ENCODE data around the gene NANS. TPM values are rescaled to one million over a fixed set of nuclear protein-coding genes. Genes with fewer than 3 reads are reported as not detected.

NANS gene, protein sequence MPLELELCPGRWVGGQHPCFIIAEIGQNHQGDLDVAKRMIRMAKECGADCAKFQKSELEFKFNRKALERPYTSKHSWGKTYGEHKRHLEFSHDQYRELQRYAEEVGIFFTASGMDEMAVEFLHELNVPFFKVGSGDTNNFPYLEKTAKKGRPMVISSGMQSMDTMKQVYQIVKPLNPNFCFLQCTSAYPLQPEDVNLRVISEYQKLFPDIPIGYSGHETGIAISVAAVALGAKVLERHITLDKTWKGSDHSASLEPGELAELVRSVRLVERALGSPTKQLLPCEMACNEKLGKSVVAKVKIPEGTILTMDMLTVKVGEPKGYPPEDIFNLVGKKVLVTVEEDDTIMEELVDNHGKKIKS
- total RNA-seq = 81.5 and 81.9 TPM in 2 replicates

DNA sequence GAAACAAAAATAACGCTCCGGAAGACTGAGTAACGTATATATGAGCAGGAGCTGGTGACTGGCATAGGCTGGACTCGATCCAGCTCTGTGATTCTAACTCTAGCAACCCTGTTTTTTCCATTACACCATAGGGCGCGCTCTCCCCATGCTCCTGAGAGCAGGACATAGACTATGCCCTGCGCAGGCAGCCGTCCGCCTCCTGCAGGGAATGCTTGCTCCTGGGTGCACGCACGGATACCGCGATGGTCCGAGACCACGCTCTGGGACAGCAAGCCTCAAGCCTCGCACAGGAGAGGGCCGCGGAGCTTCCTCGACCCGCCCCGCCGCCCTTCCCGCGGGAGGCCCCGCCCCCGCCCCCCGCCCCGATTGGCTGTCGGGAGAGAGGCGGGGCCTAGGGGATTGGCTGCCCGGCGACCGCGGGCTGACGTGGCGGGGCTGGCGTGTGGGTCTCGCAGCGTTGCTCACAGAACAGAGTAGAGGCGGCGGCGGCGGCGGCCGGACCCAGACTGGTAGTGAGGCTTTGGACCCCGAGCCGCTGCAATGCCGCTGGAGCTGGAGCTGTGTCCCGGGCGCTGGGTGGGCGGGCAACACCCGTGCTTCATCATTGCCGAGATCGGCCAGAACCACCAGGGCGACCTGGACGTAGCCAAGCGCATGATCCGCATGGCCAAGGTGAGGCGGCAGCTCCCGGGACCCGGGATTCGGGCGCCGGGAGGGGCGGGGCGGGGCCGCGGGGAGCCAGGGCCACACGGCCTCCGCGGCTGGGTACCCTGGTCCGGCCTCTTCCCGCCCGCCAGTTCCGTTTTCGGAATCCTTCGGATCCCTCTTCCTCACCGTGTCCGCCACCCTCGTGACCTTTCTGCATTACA lies at the start of gene NANS:
Gene NANS, plus strand, starts transcription at position 464 of the 869 bp plus-strand sequence. Its CDS starts 77 bp downstream, at position 541.

DNA sequence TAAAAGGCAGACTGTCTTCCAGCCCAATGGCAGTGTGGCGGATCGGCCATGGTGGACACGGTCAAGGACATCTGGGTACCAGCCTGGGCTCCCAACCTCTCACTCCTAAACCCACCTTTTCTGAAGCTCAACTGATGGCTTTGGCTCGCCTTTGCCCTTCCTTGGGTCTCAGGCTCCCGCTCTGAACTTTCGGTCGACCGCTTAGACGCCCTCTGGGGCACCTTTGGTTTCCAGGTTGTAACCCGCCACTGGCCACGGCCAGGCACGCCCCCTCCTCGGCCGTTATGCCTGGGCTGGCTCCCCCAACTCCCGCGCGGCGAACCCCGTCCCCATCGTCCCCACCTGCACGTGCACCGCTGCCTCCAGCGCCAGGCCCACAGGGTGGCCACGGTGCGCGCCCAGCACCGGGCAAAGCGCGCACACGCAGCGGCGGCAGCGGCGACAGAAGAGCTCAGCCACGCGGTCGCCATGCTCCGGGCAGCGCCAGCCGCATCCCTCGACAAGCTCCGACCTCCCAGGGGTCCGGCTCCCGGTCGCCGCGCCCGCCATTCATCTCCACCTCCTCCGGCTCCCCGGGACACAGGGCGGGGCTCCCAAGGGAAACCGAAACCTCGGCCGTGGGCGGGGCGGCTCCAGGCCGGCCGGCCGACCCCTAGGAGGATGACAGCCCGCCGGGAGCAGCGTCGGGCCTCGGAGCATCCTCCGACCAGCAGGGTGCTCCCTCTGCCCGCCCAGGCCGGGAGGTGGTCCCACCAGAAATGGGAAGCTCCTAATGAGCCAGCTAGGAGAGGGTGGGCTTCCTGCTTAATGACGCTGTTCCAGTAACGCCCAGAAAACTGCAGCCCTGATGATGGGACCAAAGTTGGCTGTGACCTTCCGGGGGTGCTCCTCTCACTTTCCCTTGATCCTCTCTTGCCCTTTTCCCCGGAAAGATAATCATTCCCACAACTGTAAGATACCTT lies 62.4 kb downstream of the NANS start, which contains the start of gene TRIM14:
Gene TRIM14, minus strand, starts transcription at position 583 of the 962 bp plus-strand sequence. Its CDS starts 34 bp downstream, at position 549.

Other genes starting within 250 kb of the NANS start
- gene FOXE1, start 203.5 kb upstream of the NANS start, total RNA-seq = not detected in 2 replicates
- 9.8 and 17.2 TPM in 2 replicates for gene TRMO, start 134.2 kb upstream of the NANS start, total RNA-seq
- not detected in 2 replicates for gene HEMGN, start 118.6 kb upstream of the NANS start, total RNA-seq
- 22.3 and 31.8 TPM in 2 replicates for gene ANP32B, start 73.4 kb upstream of the NANS start, total RNA-seq
- gene TRIM14, start 62.5 kb downstream of the NANS start, total RNA-seq = 1.2 and 3.2 TPM in 2 replicates
- gene CORO2A, start 135.9 kb downstream of the NANS start, total RNA-seq = 0.19 and 0.44 TPM in 2 replicates
- gene TBC1D2, start 198.9 kb downstream of the NANS start, total RNA-seq = 5.4 and 6.1 TPM in 2 replicates